Nephron progenitor cell (in vitro differentiated cells): ENCODE results near the gene TDP2.

Experiments
- DNase-seq: peaks from one replicate; pipeline ENCODE4 v3.0.0; 2021
- H3K27ac Mint-ChIP-seq: 2 replicates; pipeline ENCODE4 v1.8.0; 2021; ENCODE audit warnings: mild to moderate bottlenecking, moderate library complexity, mixed read lengths
- H3K27me3 Mint-ChIP-seq: 2 replicates; pipeline ENCODE4 v1.8.0; 2021; ENCODE audit warnings: mild to moderate bottlenecking, low read depth, mixed read lengths; ENCODE audit not compliant: poor library complexity
- H3K36me3 Mint-ChIP-seq: 2 replicates; pipeline ENCODE4 v1.8.0; 2021; ENCODE audit warnings: low read depth, mixed read lengths
- H3K4me1 Mint-ChIP-seq: 2 replicates; pipeline ENCODE4 v1.8.0; 2021; ENCODE audit warnings: mixed read lengths
- H3K4me3 Mint-ChIP-seq: 2 replicates; pipeline ENCODE4 v1.8.0; 2021; ENCODE audit warnings: mild to moderate bottlenecking, moderate library complexity, mixed read lengths
- H3K9me3 Mint-ChIP-seq: 2 replicates; pipeline ENCODE4 v1.8.0; 2021; ENCODE audit warnings: mild to moderate bottlenecking, moderate library complexity, mixed read lengths
- CTCF ChIP-seq: fragments of 200-600 bp; sonication (generic); IDR thresholded peaks from 2 replicates; pipeline ENCODE4 v1.5.0; 2021; ENCODE audit warnings: antibody characterized with exemption

Gene TDP2, protein sequence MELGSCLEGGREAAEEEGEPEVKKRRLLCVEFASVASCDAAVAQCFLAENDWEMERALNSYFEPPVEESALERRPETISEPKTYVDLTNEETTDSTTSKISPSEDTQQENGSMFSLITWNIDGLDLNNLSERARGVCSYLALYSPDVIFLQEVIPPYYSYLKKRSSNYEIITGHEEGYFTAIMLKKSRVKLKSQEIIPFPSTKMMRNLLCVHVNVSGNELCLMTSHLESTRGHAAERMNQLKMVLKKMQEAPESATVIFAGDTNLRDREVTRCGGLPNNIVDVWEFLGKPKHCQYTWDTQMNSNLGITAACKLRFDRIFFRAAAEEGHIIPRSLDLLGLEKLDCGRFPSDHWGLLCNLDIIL

GRCh38 chr6:24666641-24667377 lies at the start of gene TDP2, which contains the start of gene ACOT13:
Gene TDP2 (minus strand): TSS chr6:24666899. CDS start chr6:24666862, 37 bp downstream.
Gene ACOT13 (plus strand): TSS chr6:24667077. CDS start chr6:24667264, 187 bp downstream.
- Mint-ChIP-seq H3K4me1 (peaks cover 52% of the 10 kb centered on the region), H3K27me3 (no peaks in the 10 kb centered on the region), H3K27ac (peak within 1 kb of the TSS; percentile 98), H3K36me3 (peaks cover 74% of the 10 kb centered on the region), H3K4me3 (peak within 1 kb of the TSS; percentile 96), H3K9me3 (peaks cover 46% of the 10 kb centered on the region)
- peak; percentile 55 for TF ChIP-seq CTCF
- DNase-seq, result peak; percentile 95

DNA sequence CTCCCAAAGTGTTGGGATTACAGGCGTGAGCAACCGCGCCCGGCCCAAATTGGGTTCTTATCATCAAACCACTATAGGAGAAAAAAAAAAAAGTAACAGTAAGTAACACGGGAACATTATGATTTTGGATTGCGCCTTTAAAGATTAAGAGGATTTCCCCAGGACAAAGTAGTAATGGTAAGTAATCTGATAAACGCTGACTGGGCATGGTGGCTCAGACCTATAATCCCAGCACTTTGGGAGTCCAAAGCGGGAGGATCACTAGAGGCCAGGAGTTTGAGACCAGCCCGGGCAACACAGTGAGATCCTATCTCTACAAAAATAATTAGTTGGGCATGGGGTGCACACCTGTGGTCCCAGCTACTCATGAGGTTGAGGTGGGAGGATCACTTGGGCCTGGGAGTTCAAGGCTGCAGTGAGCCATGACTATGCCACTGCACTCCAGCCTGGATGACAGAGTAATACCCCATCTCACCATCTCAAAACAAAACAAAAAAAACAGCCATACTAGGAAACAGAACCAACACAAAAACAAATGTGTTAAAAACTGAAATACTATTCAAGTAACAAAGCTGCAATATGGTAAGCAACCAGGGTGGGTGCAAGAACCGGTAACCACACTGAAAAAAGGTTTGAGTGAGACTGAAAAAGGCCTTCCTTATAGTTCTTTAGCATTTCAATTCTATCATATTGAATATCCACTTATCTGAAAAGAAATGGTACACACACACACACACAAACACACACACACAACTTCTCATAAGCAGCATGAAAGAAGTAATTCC lies 44.0 kb upstream of the TDP2 start:
- H3K27ac Mint-ChIP-seq, result no peak overlapping the region
- peaks cover 91% of the 10 kb centered on the region for H3K36me3 Mint-ChIP-seq
- no peak for DNase-seq
- TF ChIP-seq CTCF, result no peak
- no peak overlapping the region for H3K4me3 Mint-ChIP-seq
- no peaks in the 10 kb centered on the region for H3K9me3 Mint-ChIP-seq
- H3K4me1 Mint-ChIP-seq, result peaks cover 1% of the 10 kb centered on the region
- H3K27me3 Mint-ChIP-seq, result no peaks in the 10 kb centered on the region

DNA sequence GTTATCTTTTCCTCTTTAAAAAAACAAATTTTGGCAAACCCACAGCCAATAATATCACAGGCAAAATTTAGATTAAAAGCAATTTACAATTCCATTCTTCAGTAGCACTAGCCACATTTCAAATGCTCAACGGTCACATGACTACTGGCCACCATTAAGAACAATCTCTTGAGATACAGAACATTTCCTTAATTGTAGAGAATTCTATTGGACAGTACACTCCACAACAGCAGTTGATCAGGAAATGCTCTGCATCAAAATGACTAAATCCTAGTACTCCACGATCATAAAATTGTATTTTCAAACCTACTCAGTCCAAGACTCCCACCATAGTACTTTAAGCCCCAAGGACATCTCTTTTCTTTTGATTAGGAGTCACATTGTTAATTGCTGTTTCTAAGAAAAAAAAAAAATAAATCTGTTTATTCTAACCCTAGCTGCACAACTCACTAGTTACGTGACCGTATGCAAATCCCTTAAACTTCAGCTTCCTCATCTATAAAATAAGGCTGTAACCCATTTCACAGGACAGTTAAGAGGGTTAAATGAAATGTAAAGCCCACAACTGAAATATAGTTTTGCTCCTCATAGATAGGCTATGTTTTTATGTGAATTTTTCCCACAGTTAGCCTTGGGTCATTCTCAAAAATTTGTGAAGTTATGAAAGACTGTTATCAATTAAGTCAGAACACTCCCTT lies 42.5 kb upstream of the TDP2 start:
- H3K4me1 Mint-ChIP-seq, result no peaks in the 10 kb centered on the region
- H3K27me3 Mint-ChIP-seq, result no peaks in the 10 kb centered on the region
- no peak for TF ChIP-seq CTCF
- H3K36me3 Mint-ChIP-seq, result peaks cover 86% of the 10 kb centered on the region
- H3K4me3 Mint-ChIP-seq, result no peak overlapping the region
- H3K9me3 Mint-ChIP-seq, result no peaks in the 10 kb centered on the region
- DNase-seq, result no peak
- H3K27ac Mint-ChIP-seq, result no peak overlapping the region

GRCh38 chr6:24708612-24709011 lies 41.9 kb upstream of the TDP2 start:
- TF ChIP-seq CTCF, result no peak
- Mint-ChIP-seq H3K4me3 (no peak overlapping the region), H3K36me3 (peaks cover 86% of the 10 kb centered on the region), H3K27ac (no peak overlapping the region), H3K27me3 (no peaks in the 10 kb centered on the region), H3K9me3 (no peaks in the 10 kb centered on the region), H3K4me1 (no peaks in the 10 kb centered on the region)
- no peak for DNase-seq

- Mint-ChIP-seq H3K27me3 (no peaks in the 10 kb centered on the region), H3K9me3 (no peaks in the 10 kb centered on the region), H3K36me3 (peaks cover 79% of the 10 kb centered on the region), H3K4me3 (no peak overlapping the region), H3K27ac (no peak overlapping the region), H3K4me1 (no peaks in the 10 kb centered on the region)
- no peak for TF ChIP-seq CTCF
- no peak for DNase-seq
These were observed 37.8 kb upstream of the TDP2 start for GRCh38 chr6:24704468-24704867.
